SKM-1 (cell line): ENCODE results near the gene MTERF4.

Source experiments
- DNase-seq: peaks from one replicate; lab custom pipeline; 2025; ENCODE audit not compliant: unreplicated experiment; lab: John Stamatoyannopoulos, UW

Gene MTERF4

DNA sequence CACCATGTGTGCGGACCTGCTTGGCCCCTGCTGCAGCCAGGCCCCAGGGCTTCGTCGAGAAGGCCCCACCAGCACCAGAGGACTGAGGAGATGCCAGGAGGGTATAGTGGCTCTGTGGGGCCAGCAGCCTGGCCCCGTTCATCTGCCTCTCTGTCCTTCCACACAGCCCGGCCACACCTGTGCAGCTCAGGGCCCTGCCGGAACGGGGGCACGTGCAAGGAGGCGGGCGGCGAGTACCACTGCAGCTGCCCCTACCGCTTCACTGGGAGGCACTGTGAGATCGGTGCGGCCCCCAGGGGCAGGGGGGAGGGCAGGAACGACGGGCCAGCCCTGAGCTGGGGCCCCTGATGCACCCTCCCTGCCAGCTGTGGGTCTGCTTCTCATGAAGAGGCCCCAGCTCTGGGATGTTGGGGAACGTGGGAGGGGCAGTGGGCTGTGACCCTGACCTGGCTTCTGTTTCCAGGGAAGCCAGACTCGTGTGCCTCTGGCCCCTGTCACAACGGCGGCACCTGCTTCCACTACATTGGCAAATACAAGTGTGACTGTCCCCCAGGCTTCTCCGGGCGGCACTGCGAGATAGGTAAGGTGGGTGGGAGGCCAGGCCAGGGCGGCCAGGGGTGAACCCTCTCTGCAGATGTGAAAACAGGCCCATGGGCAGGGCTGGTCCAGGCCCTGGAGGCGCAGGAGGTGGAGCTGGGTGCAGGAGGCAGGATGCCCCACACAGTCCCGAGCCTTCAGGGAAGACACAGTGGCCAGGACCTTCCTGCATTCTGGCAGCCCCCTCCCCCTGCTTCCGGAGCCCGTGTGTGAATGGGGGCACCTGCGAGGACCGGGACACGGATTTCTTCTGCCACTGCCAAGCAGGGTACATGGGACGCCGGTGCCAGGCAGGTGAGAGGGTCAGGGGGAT, 50.3 kb downstream of the MTERF4 start:
- no peak for DNase-seq

DNA sequence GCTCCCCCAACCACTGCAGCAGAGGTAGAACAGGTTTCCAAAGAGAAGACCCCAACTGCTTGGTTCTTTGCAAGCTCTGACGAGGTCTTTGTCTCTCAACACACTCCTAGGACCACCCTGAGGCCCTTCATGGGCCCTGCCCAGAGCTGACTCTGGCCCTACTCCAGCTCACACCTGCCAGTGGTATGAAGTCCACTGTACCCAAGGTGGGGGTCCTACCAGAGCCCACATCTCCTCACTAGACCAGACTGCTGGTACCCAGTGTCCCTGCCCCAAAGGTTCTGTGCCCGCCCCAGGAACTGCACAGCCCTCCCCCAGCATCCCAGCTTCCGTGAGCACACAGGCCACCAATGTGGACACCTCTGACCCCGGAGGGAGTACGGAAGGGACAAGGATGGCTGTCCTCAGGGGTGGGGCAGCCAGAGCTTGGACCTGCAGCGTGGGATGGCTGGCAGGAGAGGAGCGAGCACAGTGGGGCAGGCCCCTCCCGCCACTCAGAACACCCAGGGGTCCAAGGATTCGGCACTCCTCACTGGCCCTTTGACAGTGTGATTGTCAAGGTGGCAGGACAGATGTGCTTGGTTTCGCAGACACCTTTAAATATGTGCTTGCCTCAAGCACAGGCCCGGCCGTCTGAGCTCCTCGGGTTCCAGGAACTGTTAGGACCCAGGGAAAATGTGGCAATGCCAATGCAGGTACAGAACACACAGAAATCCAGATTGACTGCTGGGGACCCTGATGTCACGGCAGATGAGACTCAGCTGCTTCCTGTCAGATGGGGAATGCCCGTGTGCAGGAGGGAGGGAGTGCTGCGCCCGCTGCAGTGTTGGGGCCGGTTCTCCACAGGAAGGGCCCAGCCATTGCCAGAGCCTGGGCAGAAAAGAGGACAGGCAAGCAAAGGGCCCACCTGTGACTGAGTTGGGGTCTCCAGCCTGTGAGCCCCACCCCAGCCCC, 51.2 kb downstream of the MTERF4 start:
- no peak for DNase-seq

DNA sequence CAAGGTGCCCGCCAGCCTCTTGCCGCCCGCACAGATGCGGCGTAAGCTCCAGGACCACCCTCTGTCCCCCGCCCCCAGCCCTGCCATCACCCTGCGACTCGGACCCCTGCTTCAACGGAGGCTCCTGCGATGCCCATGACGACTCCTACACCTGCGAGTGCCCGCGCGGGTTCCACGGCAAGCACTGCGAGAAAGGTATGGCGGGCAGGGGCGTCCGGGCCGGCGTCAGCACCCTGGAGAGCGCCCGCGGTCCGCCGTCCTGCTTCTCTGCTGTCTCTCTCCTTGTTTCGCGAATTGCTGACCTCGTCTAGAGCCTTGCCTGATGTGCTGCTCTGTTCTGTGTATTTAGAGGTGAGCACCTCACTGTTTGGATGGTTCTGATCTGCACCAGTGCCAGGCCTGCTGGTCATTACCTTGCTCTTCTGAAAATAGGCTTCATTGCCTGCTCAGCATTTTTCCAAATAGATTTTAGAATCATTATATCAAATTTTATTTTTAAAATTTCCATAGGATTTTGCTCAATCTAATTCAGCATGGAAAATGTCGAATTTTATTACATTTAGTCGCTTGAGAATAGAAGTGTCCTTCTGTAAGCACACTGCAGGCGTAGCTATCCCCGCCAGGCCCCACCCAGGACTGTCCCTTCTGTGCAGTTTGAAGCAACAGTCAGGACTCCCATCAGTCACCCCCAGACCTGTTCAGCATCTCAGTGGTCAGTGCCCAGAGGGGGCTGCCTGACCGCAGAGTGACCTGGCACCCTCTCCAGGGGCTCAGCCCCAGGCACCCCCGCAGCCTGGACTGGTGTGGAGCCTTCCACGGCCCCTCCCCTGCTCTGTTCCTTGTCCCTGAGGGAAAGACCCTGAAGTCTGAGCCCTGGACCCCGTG, 52.1 kb downstream of the MTERF4 start:
- no peak for DNase-seq

DNA sequence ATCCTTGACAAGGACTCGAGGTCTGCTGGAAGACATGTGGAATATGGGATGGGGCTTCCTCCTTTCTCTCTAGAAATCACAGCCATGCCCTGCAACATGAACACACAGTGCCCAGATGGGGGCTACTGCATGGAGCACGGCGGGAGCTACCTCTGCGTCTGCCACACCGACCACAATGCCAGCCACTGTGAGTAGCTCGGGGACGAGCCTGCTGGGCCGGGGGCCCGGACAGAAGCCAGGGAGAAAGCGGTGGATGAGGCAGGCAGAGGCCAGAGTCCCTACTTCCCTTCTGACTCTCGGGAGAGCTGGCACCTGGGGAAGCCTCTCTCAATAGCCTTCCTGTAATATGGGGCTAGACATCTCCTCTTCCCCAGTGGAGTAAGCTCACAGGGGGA, 53.1 kb downstream of the MTERF4 start:
- DNase-seq = no peak

DNA sequence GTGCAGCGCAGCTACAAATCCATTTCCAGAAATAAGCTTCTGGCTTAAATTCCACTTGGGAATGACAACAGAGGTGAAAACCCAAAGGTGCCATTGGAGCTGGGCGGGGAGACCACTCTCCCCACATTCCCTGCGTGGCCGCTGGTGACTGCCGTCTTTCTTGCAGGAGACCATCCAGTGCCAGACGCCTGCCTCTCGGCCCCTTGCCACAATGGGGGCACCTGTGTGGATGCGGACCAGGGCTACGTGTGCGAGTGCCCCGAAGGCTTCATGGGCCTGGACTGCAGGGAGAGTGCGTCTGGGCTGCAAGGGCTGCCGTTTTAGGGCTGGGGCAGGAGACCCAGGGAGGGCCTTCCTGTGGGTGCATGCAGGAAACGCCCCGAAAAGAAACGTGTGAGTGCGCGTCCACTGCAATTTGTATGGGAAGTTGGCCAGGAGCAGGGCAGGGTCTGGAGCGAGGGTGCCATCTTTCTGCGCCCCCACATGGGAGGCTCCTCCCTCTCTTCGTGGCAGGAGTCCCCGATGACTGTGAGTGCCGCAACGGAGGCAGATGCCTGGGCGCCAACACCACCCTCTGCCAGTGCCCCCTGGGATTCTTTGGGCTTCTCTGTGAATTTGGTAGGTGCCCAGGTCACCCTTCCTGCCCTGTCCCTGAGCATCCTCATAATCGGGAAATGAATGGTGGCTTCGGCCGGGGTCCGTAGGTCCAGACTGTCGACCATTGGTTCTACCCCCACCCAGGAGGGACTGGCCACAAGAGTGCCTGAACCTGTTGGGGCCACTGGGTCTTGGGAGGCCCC, 53.7 kb downstream of the MTERF4 start:
- DNase-seq = no peak

DNA sequence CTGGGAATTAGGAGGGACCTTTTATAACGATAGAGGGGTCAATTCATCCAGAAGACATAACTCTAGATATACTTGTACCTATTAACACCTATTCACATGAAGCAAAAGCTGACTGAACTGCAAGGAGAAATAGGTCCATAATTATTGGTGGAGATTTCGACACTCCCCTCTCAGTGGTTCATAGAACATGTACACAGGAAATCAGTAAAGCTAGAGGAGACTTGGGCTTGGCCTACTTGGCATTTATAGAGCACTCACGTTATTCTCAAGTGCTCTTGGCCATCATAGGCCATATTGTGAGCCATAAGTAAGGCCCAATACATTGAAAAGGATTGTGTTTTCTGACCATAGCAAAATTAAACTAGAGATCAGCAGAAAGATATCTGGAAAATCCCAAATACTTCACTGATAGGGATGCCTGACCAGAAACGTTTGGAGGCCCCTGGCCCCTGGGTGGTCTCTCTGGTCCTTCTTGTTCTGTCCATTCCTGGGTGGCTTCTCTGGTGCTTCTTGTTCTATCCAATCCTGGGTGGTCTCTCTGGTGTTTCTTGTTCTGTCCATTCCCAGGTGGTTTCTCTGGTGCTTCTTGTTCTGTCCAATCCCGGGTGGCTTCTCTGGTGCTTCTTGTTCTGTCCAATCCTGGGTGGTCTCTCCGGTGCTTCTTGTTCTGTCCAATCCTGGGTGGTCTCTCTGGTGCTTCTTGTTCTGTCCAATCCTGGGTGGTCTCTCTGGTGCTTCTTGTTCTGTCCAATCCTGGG, 54.7 kb downstream of the MTERF4 start:
- no peak for DNase-seq
